GM21447 (cell line): ENCODE measurements around the gene SNX19.
"Not testable (repeated sequence)": the region's sequence is repeated elsewhere in the genome, so short reads cannot be mapped to it uniquely, and the experiment has no call there.

Source experiments
- ATAC-seq: cut with Tn5 transposase; IDR thresholded peaks from one replicate; pipeline ENCODE4 v1.9.1; 2021; ENCODE audit not compliant: unreplicated experiment

SNX19 gene

GRCh38 chr11:130916238-130916855, at the start of gene SNX19:
SNX19 (minus strand) TSS chr11:130916479; CDS start chr11:130915939, 540 bp downstream.
- ATAC-seq, result peak; percentile 99

GRCh38 chr11:130964058-130964792, 47.9 kb upstream of the SNX19 start:
- ATAC-seq, result no peak

- no peak for ATAC-seq
Observed at GRCh38 chr11:130947889-130948288, 31.6 kb upstream of the SNX19 start.

- ATAC-seq, result no peak
Observed at GRCh38 chr11:130947481-130947880, 31.2 kb upstream of the SNX19 start.

- no peak for ATAC-seq
Observed at GRCh38 chr11:130947058-130947457, 30.8 kb upstream of the SNX19 start.

GRCh38 chr11:130945896-130946295, 29.6 kb upstream of the SNX19 start:
- no peak for ATAC-seq

- ATAC-seq, result no peak
Observed at GRCh38 chr11:130940706-130941105, 24.4 kb upstream of the SNX19 start.

- no peak for ATAC-seq
Observed at GRCh38 chr11:130937051-130937450, 20.8 kb upstream of the SNX19 start.

- ATAC-seq, result no peak
Observed at GRCh38 chr11:130932086-130932712, 15.9 kb upstream of the SNX19 start.

- ATAC-seq, result no peak
Observed at GRCh38 chr11:130924750-130925149, 8.5 kb upstream of the SNX19 start.

- not testable (repeated sequence) for ATAC-seq
Observed at GRCh38 chr11:130920612-130921011, 4.3 kb upstream of the SNX19 start.

GRCh38 chr11:130918081-130918480, 1.8 kb upstream of the SNX19 start:
- ATAC-seq, result no peak

- no peak for ATAC-seq
Observed at GRCh38 chr11:130916910-130917309, 631 bp upstream of the SNX19 start.

- ATAC-seq, result peak; percentile 3
Observed at GRCh38 chr11:130915603-130916237, 559 bp downstream of the SNX19 start.

- no peak for ATAC-seq
Observed at GRCh38 chr11:130913268-130913667, 3.0 kb downstream of the SNX19 start.

- ATAC-seq, result no peak
Observed at GRCh38 chr11:130912552-130912951, 3.7 kb downstream of the SNX19 start.

- ATAC-seq, result no peak
Observed at GRCh38 chr11:130911306-130911705, 5.0 kb downstream of the SNX19 start.

- ATAC-seq, result no peak
Observed at GRCh38 chr11:130909650-130910049, 6.6 kb downstream of the SNX19 start.

GRCh38 chr11:130908770-130909625, 7.3 kb downstream of the SNX19 start:
- ATAC-seq, result no peak

- ATAC-seq, result no peak
Observed at GRCh38 chr11:130908061-130908460, 8.2 kb downstream of the SNX19 start.

- ATAC-seq, result no peak
Observed at GRCh38 chr11:130907229-130907628, 9.1 kb downstream of the SNX19 start.
